ENCODE data around the gene ADAMTS14. TPM values are rescaled to one million over a fixed set of nuclear protein-coding genes. Genes with fewer than 3 reads are reported as not detected.
A peak's percentile ranks its signal among the peaks of the same experiment; 100 is the strongest.

Gene ADAMTS14
- total RNA-seq, 1 donor from 2014 or later, result 0.41 TPM

DNA sequence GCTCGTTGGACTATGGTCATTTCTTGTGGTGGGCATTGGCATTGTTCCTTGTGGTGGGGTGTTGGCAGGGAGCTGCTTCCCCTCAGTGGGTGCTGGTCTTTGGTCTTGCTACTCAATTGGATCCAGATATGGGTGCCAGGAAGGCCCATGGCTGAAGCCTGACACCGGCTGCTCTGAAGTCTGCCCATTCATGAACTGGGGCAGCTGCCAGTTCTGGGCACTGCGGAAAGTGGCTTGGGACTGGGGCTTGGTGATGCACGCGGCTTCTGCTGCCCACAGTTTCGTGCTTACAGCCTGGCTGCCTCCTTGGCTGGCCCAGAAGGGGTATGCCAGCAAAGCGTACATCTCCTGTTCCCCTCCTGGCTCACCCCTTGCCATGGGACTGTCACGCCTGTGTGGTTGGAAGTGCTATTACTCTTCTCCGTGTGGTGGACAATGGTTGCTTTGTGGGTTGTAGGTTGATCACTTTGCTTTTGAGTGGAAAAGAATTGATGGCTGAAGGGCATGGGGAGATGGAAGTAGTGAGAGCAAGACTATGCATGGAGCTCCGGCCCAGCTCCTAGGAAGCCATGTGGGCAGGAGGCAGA lies 54.7 kb downstream of the ADAMTS14 start:
- FAIRE-seq, result no peak
- DNase-seq (ENCODE audit: low spot score in 2 of 2), result peak; percentile 50 to 53

DNA sequence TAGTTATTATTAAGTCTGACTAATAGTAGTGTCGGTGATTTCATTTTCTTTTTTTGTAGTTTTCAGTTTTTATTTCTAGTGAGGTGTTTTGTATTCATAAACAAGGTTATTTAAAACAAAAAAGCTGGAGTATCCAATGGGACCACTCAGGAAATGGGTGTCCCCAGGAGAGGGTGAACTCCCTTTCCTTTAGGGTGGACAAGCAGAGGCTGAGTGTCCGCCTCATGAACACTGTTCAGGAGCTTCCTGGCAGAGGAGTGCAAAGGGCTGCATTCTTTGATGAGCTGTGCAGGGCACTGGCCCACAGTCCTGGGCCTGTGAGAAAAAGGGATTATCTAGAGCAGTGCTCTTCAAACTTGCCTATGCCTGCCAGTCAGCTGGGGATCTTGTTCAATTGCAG lies 56.0 kb downstream of the ADAMTS14 start:
- FAIRE-seq, result no peak
- DNase-seq (ENCODE audit: low spot score in 2 of 2), result no peak

DNA sequence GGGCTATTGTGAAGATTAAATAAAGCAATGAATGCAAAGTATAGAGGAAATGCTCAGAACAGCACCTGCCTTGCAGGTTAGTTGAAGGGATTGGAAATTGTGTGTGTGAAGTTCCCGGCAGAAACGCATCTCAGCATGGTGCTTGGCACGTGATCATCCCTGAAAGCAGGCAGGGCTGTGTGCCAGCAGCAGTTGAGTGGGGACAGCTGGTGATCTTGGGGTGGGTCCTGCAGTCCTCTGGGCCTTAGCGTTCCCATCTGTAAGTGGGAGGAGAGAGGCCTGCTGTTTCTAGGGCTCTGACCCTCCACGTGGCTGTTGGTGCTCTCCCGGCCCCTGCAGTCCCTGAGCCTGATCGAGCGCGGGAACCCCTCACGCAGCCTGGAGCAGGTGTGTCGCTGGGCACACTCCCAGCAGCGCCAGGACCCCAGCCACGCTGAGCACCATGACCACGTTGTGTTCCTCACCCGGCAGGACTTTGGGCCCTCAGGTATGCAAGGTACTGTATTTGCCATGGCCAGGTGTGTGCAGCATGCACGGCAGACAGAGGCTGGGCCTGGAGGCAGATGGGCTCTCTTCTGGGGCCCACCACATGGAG lies 57.6 kb downstream of the ADAMTS14 start:
- FAIRE-seq (no peak), DNase-seq (ENCODE audit: low spot score in 2 of 2) (peak in 1 of 2 donors; percentile 43)

DNA sequence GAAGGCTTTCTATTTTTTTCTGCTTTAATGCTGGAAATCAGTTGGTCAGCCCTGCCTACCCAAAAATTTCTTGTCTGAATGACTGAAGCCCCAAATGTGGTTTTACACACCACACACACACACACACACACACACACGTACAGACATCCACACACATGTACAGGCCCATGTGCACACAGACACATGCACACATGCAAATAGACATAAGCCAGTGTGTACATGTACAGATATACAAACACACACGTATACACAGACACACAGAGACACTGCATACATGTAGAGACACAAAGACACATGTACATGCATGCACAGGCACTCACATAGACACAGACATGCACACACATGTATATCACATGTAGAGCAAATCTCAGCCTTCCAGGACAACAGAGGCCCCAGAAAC lies 58.6 kb downstream of the ADAMTS14 start:
- DNase-seq (ENCODE audit: low spot score in 2 of 2), result no peak
- no peak for FAIRE-seq

DNA sequence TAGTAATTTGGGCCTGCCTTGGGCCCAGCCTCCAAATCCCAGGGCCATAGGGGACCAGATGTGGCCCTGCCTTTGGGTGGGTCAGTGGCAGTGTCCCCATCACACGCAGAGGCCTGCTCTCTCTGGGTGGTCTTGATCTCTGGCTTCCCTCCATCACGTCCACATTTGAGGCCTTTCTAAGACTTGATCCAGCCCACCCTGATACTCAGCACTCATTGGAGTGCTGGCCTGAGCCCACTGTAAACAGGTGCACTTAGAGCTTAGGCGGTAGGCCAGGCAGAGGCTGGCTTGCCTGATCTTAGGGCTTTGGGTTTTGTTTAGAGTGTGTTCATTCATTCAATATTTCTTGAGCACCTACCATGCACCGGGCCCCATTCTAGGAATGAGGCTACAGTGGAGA lies 60.3 kb downstream of the ADAMTS14 start:
- no peak for DNase-seq (ENCODE audit: low spot score in 2 of 2)
- FAIRE-seq, result no peak

DNA sequence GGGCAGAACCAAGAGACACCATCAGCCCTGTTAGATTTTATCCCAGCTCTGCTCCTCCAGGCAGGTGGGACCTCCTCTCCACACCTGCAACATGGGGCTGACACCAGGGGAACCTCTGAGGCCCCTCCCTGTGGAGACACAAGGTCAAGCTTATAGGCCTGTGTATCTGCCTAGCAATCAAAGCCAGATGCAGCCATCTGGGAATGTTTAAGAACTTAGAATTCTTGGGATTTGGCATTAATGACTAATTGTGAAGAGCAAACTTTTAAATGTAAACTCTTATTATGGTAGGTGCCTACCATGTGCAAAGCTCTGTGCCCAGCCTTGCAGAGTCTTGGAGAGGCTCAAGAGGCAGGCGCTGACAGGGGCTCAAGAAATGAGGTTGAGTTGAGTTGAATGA lies 60.7 kb downstream of the ADAMTS14 start:
- no peak for FAIRE-seq

DNA sequence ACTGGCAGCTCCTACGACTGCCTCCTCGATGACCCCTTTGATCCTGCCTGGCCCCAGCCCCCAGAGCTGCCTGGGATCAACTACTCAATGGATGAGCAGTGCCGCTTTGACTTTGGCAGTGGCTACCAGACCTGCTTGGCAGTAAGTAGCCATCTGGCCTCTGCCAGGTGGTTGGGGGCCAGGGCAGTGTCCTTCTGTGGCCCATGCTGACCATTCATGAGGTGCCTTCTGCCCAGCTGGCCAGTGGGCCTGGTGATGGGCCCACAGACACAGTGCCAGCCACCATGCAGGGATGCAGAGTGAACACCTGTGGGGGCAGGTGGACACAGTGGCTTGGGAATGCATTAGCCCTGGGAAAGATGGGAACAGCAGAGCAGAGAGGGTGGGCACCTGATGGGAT lies 62.9 kb downstream of the ADAMTS14 start:
- FAIRE-seq (no peak), DNase-seq (ENCODE audit: low spot score in 2 of 2) (no peak)

More for the DNA sequence above, 60.7 kb downstream of the ADAMTS14 start:
- DNase-seq (ENCODE audit: low spot score in 2 of 2), result no peak

DNA sequence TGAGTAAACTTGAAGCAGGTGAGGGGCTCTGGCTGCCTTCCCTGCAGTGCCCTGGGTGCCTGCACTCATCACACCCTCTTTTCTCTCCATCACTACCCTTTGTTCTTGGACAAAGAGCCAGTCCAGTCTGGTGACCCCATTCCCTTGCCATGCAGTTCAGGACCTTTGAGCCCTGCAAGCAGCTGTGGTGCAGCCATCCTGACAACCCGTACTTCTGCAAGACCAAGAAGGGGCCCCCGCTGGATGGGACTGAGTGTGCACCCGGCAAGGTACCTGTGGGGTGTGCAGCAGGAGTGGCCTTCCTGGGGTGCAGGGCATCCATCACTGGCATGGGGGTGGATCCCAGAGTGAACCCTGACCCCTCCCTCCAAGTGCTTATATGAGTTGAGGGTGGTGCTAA lies 64.2 kb downstream of the ADAMTS14 start:
- DNase-seq (ENCODE audit: low spot score in 2 of 2) (no peak), FAIRE-seq (no peak)

DNA sequence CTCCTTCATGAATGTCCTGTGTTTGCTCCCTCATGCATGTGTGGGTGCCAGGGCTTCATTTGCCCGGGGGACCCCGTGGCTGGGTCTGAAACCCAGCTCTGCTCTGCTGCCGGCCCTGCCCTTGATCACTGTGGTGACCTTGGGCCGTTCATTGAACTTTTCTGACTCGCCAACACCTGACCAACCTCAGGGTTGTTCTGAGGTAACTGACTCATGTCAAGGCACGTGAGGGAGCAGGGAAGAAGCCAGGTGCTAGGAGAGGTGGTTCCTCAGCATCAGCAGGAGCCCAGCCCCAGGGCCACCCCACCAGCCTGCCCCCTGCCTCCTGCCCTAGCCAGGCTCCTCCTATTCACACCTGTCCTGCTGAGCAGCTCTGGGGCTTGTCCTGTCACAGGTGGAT lies 64.9 kb downstream of the ADAMTS14 start:
- FAIRE-seq (no peak), DNase-seq (ENCODE audit: low spot score in 2 of 2) (no peak)

DNA sequence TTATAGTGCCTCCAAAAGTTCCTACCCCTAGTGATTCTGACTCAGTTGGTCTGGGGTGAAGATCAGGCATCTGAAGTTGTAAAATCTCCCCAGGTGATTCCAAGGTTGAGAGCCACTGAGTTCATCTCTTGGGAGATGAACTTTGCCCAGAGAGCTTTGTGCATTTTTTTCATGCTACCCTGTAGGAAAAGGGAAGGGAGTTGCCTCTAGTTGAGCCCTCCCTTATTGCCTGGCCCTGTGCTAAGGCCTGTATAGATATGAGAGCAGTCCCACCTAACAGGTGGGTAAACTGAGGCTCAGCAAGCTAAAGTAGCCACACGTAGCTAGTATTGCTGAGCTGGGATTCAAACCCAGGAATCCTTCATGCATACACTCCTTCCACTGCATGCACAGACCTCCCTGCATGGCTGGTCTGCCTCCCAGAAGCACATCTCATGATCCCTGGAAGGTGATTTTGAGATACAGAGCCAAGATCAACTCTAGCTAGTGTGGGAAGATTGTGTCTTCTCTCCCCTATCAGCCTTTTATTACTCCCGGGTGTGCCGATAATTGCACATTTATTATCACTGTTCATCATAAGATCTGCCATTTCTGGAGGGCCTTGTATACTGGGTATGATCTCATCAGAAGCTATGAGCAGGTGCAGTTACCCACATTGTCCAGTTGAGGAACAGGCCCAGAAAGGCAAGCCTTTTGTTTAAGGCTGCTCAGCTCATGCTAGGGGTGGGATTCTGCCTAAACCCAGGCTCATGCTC lies 65.9 kb downstream of the ADAMTS14 start:
- FAIRE-seq (no peak), DNase-seq (ENCODE audit: low spot score in 2 of 2) (no peak)

DNA sequence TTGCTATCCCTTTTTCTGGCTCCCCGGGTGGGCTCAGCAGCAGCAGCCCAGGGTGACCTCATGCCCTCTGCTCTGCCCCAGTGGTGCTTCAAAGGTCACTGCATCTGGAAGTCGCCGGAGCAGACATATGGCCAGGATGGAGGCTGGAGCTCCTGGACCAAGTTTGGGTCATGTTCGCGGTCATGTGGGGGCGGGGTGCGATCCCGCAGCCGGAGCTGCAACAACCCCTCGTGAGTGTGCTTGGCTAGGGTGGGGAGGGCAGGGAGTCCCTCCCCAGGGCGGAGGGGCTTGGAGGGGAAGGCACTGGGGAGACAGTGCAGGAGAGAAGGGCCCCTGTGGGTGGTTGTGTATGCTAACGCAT lies 66.4 kb downstream of the ADAMTS14 start:
- no peak for FAIRE-seq
- no peak for DNase-seq (ENCODE audit: low spot score in 2 of 2)

DNA sequence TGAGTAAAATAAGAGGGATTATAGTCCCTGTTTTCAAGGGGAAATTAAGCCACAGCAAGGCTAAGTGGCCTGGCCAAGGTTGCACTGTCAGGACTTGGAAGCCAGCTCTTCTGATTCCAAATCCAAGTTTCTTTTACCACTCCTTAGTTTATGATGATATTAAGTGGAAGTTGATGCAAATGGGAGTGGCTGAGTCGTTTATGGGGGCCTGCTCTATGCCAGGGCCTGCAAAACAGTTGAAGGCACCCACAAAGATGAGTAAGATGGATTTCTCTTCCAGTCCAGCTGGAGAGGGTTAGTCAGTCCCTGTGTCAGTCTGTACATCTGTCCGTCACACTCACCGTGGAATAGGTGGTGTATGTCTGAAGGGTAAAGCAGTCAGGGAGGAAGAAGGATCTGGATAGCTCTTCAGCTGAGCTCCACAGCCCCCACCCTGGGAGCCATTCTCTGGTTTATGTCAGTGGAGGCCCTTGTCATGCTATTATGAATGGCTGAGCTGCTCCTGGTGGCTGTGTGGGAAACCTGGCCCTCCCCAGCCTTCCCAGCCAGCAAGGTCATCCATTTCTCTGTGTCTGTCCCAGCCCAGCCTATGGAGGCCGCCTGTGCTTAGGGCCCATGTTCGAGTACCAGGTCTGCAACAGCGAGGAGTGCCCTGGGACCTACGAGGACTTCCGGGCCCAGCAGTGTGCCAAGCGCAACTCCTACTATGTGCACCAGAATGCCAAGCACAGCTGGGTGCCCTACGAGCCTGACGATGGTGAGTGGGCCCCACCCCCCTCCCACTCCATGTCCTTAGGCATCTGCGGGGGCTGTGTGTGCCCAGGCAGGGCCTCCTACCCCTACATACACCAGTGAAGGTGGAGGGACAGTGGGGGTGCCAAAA lies 68.3 kb downstream of the ADAMTS14 start:
- DNase-seq (ENCODE audit: low spot score in 2 of 2) (no peak), FAIRE-seq (no peak)

DNA sequence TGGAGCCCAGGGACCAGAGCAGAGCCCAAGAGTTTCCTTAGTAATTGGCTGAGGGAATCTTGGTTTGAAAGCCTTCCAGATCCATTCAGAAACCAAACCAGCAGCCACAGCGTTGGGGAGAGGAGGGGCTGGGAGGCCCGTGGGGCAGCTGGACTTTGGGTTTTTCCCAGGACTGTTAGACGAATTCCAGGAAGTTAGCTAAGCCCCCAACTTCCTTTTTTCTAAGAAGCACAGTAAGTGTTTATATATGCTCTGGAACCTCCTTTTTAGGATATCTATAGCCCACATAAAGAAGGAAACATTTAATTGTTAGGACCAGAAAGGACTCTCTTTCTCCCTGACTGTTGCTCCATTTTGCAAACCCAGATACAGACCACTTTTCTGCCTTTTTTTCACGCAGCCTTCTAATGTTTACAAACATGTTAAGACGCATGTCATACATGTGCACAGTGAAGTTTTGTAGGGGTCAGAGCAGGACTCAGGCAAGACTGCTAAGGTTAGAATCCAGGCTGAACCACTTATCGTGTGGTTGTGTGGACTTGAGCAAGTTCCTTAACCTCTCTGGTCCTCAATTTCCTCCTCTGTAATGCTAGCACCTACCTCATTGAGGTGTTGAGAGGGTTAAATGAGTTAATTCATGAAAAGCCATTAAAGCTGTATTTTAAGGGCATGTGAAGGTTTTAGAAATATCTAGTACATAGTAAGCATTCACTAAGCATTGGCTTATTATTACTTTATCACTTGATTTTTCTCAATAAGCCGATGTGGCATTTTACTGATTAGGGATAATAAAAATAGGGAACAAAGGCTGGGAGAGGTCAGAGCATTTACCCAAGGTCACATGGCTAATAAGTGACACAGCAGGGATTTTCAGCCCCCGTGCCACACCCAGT lies 70.5 kb downstream of the ADAMTS14 start:
- no peak for FAIRE-seq

DNA sequence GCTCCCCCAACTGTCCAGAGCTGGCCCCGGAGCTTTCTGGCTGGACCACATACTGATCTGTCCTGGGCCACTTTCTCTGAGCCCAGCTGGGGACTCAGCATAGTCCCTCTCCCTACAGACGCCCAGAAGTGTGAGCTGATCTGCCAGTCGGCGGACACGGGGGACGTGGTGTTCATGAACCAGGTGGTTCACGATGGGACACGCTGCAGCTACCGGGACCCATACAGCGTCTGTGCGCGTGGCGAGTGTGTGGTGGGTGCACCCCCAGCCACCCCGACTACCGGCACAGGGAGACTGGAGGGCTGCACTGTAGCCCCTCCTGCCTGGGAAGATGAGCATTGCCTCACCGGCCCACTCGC lies 71.1 kb downstream of the ADAMTS14 start:
- no peak for DNase-seq (ENCODE audit: low spot score in 2 of 2)
- FAIRE-seq, result no peak

More for the DNA sequence above, 70.5 kb downstream of the ADAMTS14 start:
- DNase-seq (ENCODE audit: low spot score in 2 of 2), result peak; percentile 35 to 66

DNA sequence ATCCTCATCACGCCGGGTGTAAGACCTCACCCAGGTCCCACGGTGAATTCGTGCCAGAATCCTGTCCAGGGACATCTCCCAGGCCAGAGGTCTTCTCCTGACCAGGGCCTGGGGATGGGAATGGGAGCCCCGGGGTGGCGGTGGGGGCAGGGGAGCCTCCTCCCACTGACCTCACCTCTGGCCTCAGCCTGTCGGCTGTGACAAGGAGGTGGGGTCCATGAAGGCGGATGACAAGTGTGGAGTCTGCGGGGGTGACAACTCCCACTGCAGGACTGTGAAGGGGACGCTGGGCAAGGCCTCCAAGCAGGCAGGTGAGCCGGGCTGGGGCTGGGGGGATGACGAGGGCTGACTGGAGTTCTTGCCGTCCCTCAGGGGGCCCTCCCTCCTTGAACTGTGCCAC lies 71.6 kb downstream of the ADAMTS14 start:
- FAIRE-seq (no peak), DNase-seq (ENCODE audit: low spot score in 2 of 2) (no peak)

DNA sequence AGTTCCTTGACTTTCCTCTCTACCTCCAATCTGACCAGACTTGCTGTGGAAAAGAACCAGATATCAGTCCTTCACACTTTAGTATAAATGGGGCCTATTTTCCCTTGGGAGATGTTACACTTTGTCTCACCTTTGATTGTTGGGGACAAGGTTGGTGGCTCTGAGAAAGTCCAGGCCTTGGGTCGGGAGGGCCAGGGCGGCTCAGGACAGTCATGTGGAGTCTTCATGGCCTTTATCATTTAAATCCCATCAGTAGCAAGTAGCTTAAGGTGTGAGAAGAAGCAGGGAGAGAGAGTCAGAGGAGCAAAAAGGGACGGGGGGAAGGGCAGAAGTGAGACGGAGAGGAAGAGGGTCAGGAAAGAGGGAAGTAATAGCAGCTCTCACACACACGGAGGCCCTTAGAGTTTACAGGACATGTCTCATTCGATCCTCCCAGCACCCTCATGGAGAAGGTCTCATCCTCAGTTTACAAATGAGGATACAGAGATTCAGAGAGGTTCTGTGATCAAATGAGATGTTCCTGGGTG lies 72.4 kb downstream of the ADAMTS14 start:
- no peak for DNase-seq (ENCODE audit: low spot score in 2 of 2)
- no peak for FAIRE-seq

DNA sequence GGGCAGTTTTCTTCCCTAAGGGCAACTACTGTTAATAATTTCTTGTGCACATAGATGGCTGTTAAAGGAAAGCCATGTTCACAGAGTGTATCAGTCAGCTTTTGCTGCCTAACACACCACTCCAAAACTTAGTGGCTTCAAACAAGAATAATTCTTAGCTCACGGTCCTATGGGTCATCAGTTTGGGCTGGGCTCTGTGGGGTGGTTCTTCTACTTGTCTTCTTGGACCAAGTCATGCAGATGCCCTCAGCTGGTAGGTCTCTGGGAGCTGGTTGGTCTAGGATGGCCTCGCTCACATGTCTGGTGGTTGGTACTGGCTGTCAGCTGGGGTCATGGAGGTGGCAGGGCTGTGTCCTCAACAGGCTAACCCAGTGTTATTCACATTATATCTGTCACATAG lies 73.2 kb downstream of the ADAMTS14 start:
- DNase-seq (ENCODE audit: low spot score in 2 of 2) (no peak), FAIRE-seq (no peak)

DNA sequence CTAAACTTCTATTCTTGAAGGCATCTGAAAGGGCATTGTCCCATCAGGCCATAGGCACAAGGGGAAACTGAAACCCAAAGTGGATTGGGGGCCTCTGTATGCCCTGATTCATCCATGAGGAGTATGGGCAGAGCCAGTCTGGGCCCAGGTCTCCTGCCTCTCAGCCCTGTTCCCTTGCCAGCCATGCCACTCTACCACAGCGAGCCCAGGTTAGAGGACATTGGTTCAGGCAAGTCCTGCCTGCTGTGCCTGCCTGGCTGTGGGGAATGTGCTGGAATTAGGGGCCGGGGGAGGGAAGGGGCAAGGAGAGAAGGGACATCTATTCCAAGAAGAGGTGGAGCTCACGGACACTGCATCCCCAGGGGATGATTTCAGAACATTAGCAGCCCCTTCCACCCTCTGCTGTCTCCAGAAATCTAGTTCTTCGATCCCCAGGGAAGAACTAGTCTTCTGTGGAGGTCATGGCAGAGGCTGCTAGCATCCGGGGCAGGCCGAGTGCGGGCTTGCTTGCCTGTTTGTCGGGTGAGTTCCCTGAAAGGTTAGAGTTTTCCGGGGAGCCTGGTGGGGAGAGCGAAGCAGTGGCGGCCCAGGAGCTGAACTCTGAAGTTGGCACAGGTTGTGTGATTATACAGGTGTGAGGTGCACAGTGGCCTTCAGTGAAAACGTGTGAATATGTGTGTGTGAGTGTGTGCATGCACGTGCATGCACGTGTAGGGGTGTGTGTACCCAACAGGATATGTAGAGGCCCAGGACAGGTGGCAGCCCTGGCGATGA lies 75.1 kb downstream of the ADAMTS14 start:
- FAIRE-seq (no peak), DNase-seq (ENCODE audit: low spot score in 2 of 2) (no peak)

DNA sequence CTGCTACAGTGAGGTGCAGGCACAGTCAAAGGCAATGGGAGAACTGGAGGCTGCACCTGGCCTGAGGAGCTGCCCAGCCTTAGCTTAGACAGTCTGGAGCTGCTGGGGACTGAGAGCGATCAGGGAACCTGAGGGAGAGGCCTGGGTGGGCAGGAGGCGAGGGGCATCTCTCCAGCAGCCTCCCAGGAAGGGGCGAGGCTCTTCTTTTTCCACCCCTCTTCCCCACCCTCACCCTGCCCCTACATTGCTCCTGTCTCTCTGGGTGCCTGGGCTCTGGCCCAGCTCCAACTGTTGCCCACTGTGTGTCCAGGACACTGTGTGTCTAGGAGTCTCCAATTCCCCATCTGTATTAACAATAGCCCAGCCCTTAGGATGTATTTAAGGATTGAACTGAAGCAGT lies 76.0 kb downstream of the ADAMTS14 start:
- DNase-seq (ENCODE audit: low spot score in 2 of 2), result no peak
- FAIRE-seq, result no peak
